Spleen (tissue), 11 donors: ENCODE results near the gene ZNF469. TPM values are rescaled to one million over a fixed set of nuclear protein-coding genes. Genes with fewer than 3 reads are reported as not detected.

Source experiments
- DNase-seq: peaks from one replicate; pipeline ENCODE4 v3.0.0-alpha.2; 2020
- H3K27ac ChIP-seq, 8 donors: fragments of 200-600 bp; sonication (generic) in 7 of 8; 1 replicate in 4 of 8; 2 replicates in 4 of 8; pipeline versions ENCODE4 v1.5.0 to v1.8.0; 2016 to 2021; ENCODE audit warnings: inconsistent platforms in 4 of 8, mild to moderate bottlenecking in 4 of 8, moderate library complexity in 1 of 8
- H3K27me3 ChIP-seq, 7 donors: fragments of 200-600 bp; sonication (generic) in 6 of 7; replicated peaks in 1 of 7; 1 replicate in 4 of 7; 2 replicates in 3 of 7; pipeline versions ENCODE4 v1.5.0 to v1.8.0; 2016 to 2021; ENCODE audit warnings: inconsistent platforms in 3 of 7, mild to moderate bottlenecking in 1 of 7
- H3K36me3 ChIP-seq, 6 donors: fragments of 200-600 bp; sonication (generic) in 5 of 6; 1 replicate in 4 of 6; 2 replicates in 2 of 6; pipeline versions ENCODE4 v1.5.0 to v1.8.0; 2016 to 2021; ENCODE audit warnings: inconsistent platforms in 2 of 6
- H3K4me1 ChIP-seq, 6 donors: fragments of 200-600 bp; sonication (generic) in 5 of 6; 1 replicate in 3 of 6; 2 replicates in 3 of 6; pipeline versions ENCODE4 v1.5.0 to v1.8.0; 2016 to 2021; ENCODE audit warnings: inconsistent platforms in 3 of 6
- H3K4me3 ChIP-seq, 8 donors: fragments of 200-600 bp; sonication (generic) in 7 of 8; 1 replicate in 4 of 8; 2 replicates in 4 of 8; pipeline versions ENCODE4 v1.5.0 to v1.8.0; 2016 to 2021; ENCODE audit warnings: inconsistent platforms in 4 of 8, mild to moderate bottlenecking in 4 of 8, moderate library complexity in 2 of 8
- H3K9me3 ChIP-seq, 8 donors: fragments of 200-600 bp; sonication (generic) in 7 of 8; 1 replicate in 4 of 8; 2 replicates in 4 of 8; pipeline versions ENCODE4 v1.5.0 to v1.8.0; 2016 to 2021; ENCODE audit warnings: inconsistent platforms in 4 of 8
- CTCF ChIP-seq, 11 experiments: fragments of 200-600 bp in 7 of 11; fragments of 450-650 bp in 4 of 11; sonication (generic) in 4 of 11; IDR thresholded peaks in 8 of 11; conservative IDR thresholded peaks in 3 of 11; 1 replicate in 7 of 11; 2 replicates in 4 of 11; pipeline versions ENCODE4 v1.4.0 to v1.8.0; 2016 to 2021; ENCODE audit warnings: antibody characterized with exemption in 11 of 11, inconsistent platforms in 4 of 11, mild to moderate bottlenecking in 1 of 11
- POLR2A ChIP-seq, 3 donors: fragments of 450-650 bp; IDR thresholded peaks; one replicate each; pipeline ENCODE4 v1.5.1; 2017; ENCODE audit warnings: antibody characterized with exemption in 3 of 3, mild to moderate bottlenecking in 1 of 3
- POLR2AphosphoS5 ChIP-seq, 3 donors: sonication (generic); formaldehyde crosslinking; IDR thresholded peaks; one replicate each; pipeline ENCODE4 v1.5.1; 2017; ENCODE audit warnings: antibody characterized with exemption in 3 of 3
- WGBS, 5 donors: extraction: QIAGEN DNeasy Blood & Tissue Kit in 3 of 5; methylation state at CpG; one replicate each; pipeline versions ENCODE4 v1.1.5 to v1.1.7; 2013 to 2018; 5-methylcytosine and 5-hydroxymethylcytosine counted together
- intact Hi-C: fragments of 100-400 bp; cut with DNase I; formaldehyde crosslinking; loops from one replicate; pipeline ENCODE4 v1.15.0; 2023; ENCODE audit warnings: low total_unique reads
- polyA plus RNA-seq, 3 donors: library from polyadenylated mRNA; stranded (reverse); fragments of 200-250 nt; gene quantifications; one replicate each; pipeline ENCODE4 v1.2.1, GENCODE V29; 2013
- total RNA-seq, 7 donors: library from RNA; depleted of rRNA in 3 of 7; stranded (reverse); fragments of >200 nt in 3 of 7; fragmentation: NEBNext Ultra II Directional in 4 of 7; extraction: Animal tissue kit (Norgen Biotek cat#: 25700) in 4 of 7; gene quantifications; one replicate each; pipeline versions ENCODE4 v1.1.0 to v1.2.1, GENCODE V29; 2016 to 2021
- donor health status: healthy with polysubstance abuse.
- donor health status: DM: no; HTN: no; CAD: no; lungs with moderate emphysema.
- donor health status: DM: no; HTN: no; CAD: no.
- donor health status: Bipolar disorder and iron deficiency.
- donor health status: healthy.
- donor health status: DM: no; HTN: no; CAD: no.
- donor health status: DM: yes; HTN: yes; CAD: no.

ZNF469 gene
- total and polyA plus RNA-seq, 10 donors: 0.27 to 8.0 (median 3.3) TPM

- H3K9me3 ChIP-seq: no peaks in the 10 kb centered on the region
- WGBS, 5 donors: 87 to 91% (median 90%) methylated on average over 6 to 12 of the region's 12 CpGs
- H3K4me3 ChIP-seq: no peak overlapping the region
- H3K27ac ChIP-seq: no peak overlapping the region
- no peak for TF ChIP-seq POLR2A (IDR thresholded peaks at IDR 0.05)
- no peak for TF ChIP-seq CTCF (IDR thresholded peaks at IDR 0.05 in 8 of 11, conservative IDR thresholded peaks at IDR 0.05 in 3 of 11)
- no peak for TF ChIP-seq POLR2AphosphoS5 (IDR thresholded peaks at IDR 0.05)
- peak; percentile 47 for DNase-seq
- H3K36me3 ChIP-seq: no peaks in the 10 kb centered on the region
- intact Hi-C loops: no loop called here
- H3K27me3 ChIP-seq: peaks cover 0 to 53% (median 10%) of the 10 kb centered on the region in 7 donors
- peaks cover 0 to 5% (median 1%) of the 10 kb centered on the region in 6 donors for H3K4me1 ChIP-seq
These were observed 4.8 kb upstream of the ZNF469 start for GRCh38 chr16:88377961-88378360.

DNA sequence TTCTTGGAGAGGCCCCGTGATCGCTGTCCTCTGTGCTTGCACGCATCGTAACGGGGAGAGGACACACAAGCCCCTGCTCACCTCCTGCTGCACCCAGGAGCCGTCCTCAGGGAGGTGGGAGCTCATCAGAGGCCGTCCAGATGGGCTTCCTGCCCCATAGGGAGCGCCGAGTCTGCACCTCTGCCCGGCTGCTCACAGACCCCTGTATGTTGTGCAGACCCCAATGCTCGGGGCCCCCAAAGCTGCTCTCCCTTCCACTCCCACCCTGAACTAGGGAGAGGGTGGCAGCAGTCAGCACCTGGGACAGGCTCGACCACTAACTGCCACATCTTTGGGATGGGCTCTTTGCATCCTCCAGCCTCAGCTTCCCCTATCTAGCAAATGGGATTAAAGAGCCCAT lies 4.4 kb upstream of the ZNF469 start:
- H3K9me3 ChIP-seq: no peaks in the 10 kb centered on the region
- peak; percentile 52 for DNase-seq

DNA sequence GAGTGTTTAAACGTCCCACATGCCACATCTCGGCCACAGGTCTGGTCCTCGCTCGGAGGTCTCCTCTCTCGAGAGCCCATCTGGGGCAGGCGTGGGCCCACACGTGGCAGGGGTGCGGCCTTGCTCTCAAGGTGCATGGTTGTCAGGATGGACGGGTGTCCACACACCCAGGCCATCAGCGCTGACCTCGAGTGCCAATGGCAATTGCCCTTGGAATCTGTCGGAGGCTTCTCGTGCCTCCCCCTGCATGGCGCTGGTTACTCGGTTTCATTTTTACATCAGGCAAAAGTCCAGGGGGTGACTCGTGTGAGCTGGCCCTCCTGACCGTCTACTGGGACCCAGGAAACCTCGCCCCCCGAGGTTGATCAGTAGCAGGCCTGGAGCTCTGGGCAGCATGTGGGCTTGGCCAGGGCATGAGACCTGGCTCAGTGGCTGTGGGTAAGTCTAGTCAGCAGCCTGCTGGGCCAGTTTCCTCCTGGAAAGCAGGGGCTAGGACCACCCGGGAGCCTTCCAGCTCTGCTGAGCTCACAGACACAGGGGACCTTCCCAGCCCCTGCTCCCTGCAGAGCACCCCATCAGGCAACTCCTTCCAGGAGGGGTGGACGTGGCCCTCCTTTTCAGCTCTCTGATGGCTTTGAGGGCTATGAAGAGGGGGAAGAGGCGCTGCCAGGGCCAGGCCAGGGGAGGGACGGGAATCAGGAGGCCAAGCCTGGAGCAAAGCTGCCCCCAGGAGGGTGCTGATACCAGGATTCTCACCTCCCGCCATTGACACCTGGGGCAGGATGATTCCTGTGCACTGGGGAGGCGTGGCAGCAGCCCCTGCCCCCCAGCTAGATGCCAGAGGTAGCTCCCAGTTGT lies 3.7 kb upstream of the ZNF469 start:
- intact Hi-C loops: no loop called here
- no peak for TF ChIP-seq CTCF (IDR thresholded peaks at IDR 0.05 in 8 of 11, conservative IDR thresholded peaks at IDR 0.05 in 3 of 11)
- no peak for TF ChIP-seq POLR2AphosphoS5 (IDR thresholded peaks at IDR 0.05)
- no peak for TF ChIP-seq POLR2A (IDR thresholded peaks at IDR 0.05)
- peak; percentile 28 for DNase-seq
- WGBS, 5 donors: 84 to 93% (median 88%) methylated on average over 19 to 25 of the region's 25 CpGs
- H3K4me3 ChIP-seq: no peak overlapping the region
- H3K36me3 ChIP-seq: no peaks in the 10 kb centered on the region
- H3K4me1 ChIP-seq: peaks cover 6 to 12% (median 7%) of the 10 kb centered on the region in 6 donors
- no peaks in the 10 kb centered on the region for H3K9me3 ChIP-seq
- H3K27me3 ChIP-seq: peaks cover 0 to 64% (median 18%) of the 10 kb centered on the region in 7 donors
- H3K27ac ChIP-seq: no peak overlapping the region

More for the DNA sequence above, 4.4 kb upstream of the ZNF469 start:
- H3K4me3 ChIP-seq: no peak overlapping the region
- H3K36me3 ChIP-seq: no peaks in the 10 kb centered on the region
- intact Hi-C loops: no loop called here
- TF ChIP-seq CTCF (IDR thresholded peaks at IDR 0.05 in 8 of 11, conservative IDR thresholded peaks at IDR 0.05 in 3 of 11) (no peak), POLR2AphosphoS5 (IDR thresholded peaks at IDR 0.05) (no peak), POLR2A (IDR thresholded peaks at IDR 0.05) (no peak)
- no peak overlapping the region for H3K27ac ChIP-seq
- WGBS, 5 donors: 80 to 95% (median 87%) methylated on average over 11 to 12 of the region's 12 CpGs
- H3K27me3 ChIP-seq: peaks cover 0 to 58% (median 11%) of the 10 kb centered on the region in 7 donors
- H3K4me1 ChIP-seq: peaks cover 0 to 6% (median 2%) of the 10 kb centered on the region in 6 donors

GRCh38 chr16:88379694-88380040 lies 3.1 kb upstream of the ZNF469 start:
- H3K27ac ChIP-seq: no peak overlapping the region
- H3K4me3 ChIP-seq: no peak overlapping the region
- peaks cover 7 to 18% (median 12%) of the 10 kb centered on the region in 6 donors for H3K4me1 ChIP-seq
- intact Hi-C loops: no loop called here
- TF ChIP-seq POLR2AphosphoS5 (IDR thresholded peaks at IDR 0.05): no peak
- no peak for TF ChIP-seq POLR2A (IDR thresholded peaks at IDR 0.05)
- TF ChIP-seq CTCF (IDR thresholded peaks at IDR 0.05 in 8 of 11, conservative IDR thresholded peaks at IDR 0.05 in 3 of 11): no peak
- DNase-seq: peak; percentile 39
- H3K36me3 ChIP-seq: no peaks in the 10 kb centered on the region
- peaks cover 0 to 70% (median 24%) of the 10 kb centered on the region in 7 donors for H3K27me3 ChIP-seq
- 81 to 100% (median 89%) methylated on average over 4 to 8 of the region's 8 CpGs for WGBS, 5 donors
- H3K9me3 ChIP-seq: no peaks in the 10 kb centered on the region
